ENCODE data around the gene KIAA0232.

GRCh38 chr4:6746721-6747293 lies 35.7 kb upstream of the KIAA0232 start:
- TF ChIP-seq CTCF (IDR thresholded peaks at IDR 0.05) (no peak), POLR2AphosphoS5 (IDR thresholded peaks at IDR 0.05) (no peak), POLR2A (IDR thresholded peaks at IDR 0.05) (no peak)

Measured in suprapubic skin (tissue), 4 donors.